Measurements from ENCODE around the gene XRCC5. TPM values are rescaled to one million over a fixed set of nuclear protein-coding genes. Genes with fewer than 3 reads are reported as not detected.

The XRCC5 gene
- total RNA-seq, 8 experiments from 2014 or later: 203 to 388 (median 245) TPM

GRCh38 chr2:216098421-216099334 lies 10.5 kb upstream of the XRCC5 start:
- 43 to 100% (median 86%) methylated on average over 1 to 8 of the region's 9 CpGs; no CpG with 5 or more reads in 1 of the 10 experiments for WGBS, 10 experiments
- Histone ChIP-seq H3K4me3 (no peak overlapping the region), H3K27ac (no peak overlapping the region), H3K4me1 (replicated peaks in 1 of 2) (no peaks in the 10 kb centered on the region)
- in situ Hi-C loops (cut with MboI; ENCODE audit: low pct_unique_long_range_greater_than_20kb in 2 of 9, low sequenced_read_pairs in 9 of 9, unreplicated experiment in 9 of 9): no loop called here
- ATAC-seq (replicated peaks in 6 of 8): no peak

- in situ Hi-C loops (cut with MboI; ENCODE audit: low pct_unique_long_range_greater_than_20kb in 2 of 9, low sequenced_read_pairs in 9 of 9, unreplicated experiment in 9 of 9): no loop called here
- H3K4me1 ChIP-seq (replicated peaks in 1 of 2): peaks cover 10% of the 10 kb centered on the region in 2 donors
- no peak for ATAC-seq (replicated peaks in 6 of 8)
- H3K27ac ChIP-seq: no peak overlapping the region
- WGBS, 10 experiments: 66 to 100% (median 100%) methylated on average over 1 to 4 of the region's 4 CpGs
- H3K4me3 ChIP-seq: no peak overlapping the region
Observed at GRCh38 chr2:216101109-216101508, 8.0 kb upstream of the XRCC5 start.

GRCh38 chr2:216103213-216103612 lies 5.9 kb upstream of the XRCC5 start:
- Histone ChIP-seq H3K4me1 (replicated peaks in 1 of 2) (peaks cover 13 to 16% of the 10 kb centered on the region in 2 donors), H3K27ac (no peak overlapping the region), H3K4me3 (no peak overlapping the region)
- 0 to 100% (median 7%) methylated on average over 1 of the region's 1 CpG; no CpG with 5 or more reads in 4 of the 10 experiments for WGBS, 10 experiments
- in situ Hi-C loops (cut with MboI; ENCODE audit: low pct_unique_long_range_greater_than_20kb in 2 of 9, low sequenced_read_pairs in 9 of 9, unreplicated experiment in 9 of 9): no loop called here
- ATAC-seq (replicated peaks in 6 of 8): no peak

- ATAC-seq (replicated peaks in 6 of 8): no peak
- H3K27ac ChIP-seq: no peak overlapping the region
Observed at GRCh38 chr2:216104691-216105090, 4.5 kb upstream of the XRCC5 start.

GRCh38 chr2:216107320-216107719 lies 1.8 kb upstream of the XRCC5 start:
- ATAC-seq (replicated peaks in 6 of 8): peak in 3 of 8 experiments; percentile 1 to 2 (median 1)

More at GRCh38 chr2:216104691-216105090, 4.5 kb upstream of the XRCC5 start:
- Histone ChIP-seq H3K4me3 (no peak overlapping the region), H3K4me1 (replicated peaks in 1 of 2) (peaks cover 17 to 19% of the 10 kb centered on the region in 2 donors)
- WGBS, 10 experiments: 90% methylated on average over 2 of the region's 3 CpGs; no CpG with 5 or more reads in 9 of the 10 experiments
- in situ Hi-C loops (cut with MboI; ENCODE audit: low pct_unique_long_range_greater_than_20kb in 2 of 9, low sequenced_read_pairs in 9 of 9, unreplicated experiment in 9 of 9): no loop called here

GRCh38 chr2:216107760-216108159 lies 1.4 kb upstream of the XRCC5 start:
- ATAC-seq (replicated peaks in 6 of 8): peak in 5 of 8 experiments; percentile 37 to 63 (median 61)
- in situ Hi-C loops (cut with MboI; ENCODE audit: low pct_unique_long_range_greater_than_20kb in 2 of 9, low sequenced_read_pairs in 9 of 9, unreplicated experiment in 9 of 9): no loop called here

More at GRCh38 chr2:216107320-216107719, 1.8 kb upstream of the XRCC5 start:
- Histone ChIP-seq H3K4me3 (peak overlapping the region; percentile 13 to 93 (median 81)), H3K4me1 (replicated peaks in 1 of 2) (peaks cover 22 to 23% of the 10 kb centered on the region in 2 donors), H3K27ac (peak overlapping the region; percentile 34 to 60)
- in situ Hi-C loops (cut with MboI; ENCODE audit: low pct_unique_long_range_greater_than_20kb in 2 of 9, low sequenced_read_pairs in 9 of 9, unreplicated experiment in 9 of 9): no loop called here
- 32 to 100% (median 83%) methylated on average over 1 to 4 of the region's 8 CpGs; no CpG with 5 or more reads in 3 of the 10 experiments for WGBS, 10 experiments

GRCh38 chr2:216108310-216108966 lies 710 bp upstream of the XRCC5 start:
- 0 to 65% (median 17%) methylated on average over 2 to 5 of the region's 6 CpGs; no CpG with 5 or more reads in 2 of the 10 experiments for WGBS, 10 experiments
- peak in 7 of 8 experiments; percentile 2 to 60 (median 37) for ATAC-seq (replicated peaks in 6 of 8)
- in situ Hi-C loops (cut with MboI; ENCODE audit: low pct_unique_long_range_greater_than_20kb in 2 of 9, low sequenced_read_pairs in 9 of 9, unreplicated experiment in 9 of 9): no loop called here
- Histone ChIP-seq H3K4me3 (peak overlapping the region; percentile 34 to 93 (median 81)), H3K4me1 (replicated peaks in 1 of 2) (peaks cover 22 to 23% of the 10 kb centered on the region in 2 donors), H3K27ac (peak overlapping the region; percentile 34 to 60)

More at GRCh38 chr2:216107760-216108159, 1.4 kb upstream of the XRCC5 start:
- peak overlapping the region; percentile 13 to 93 (median 81) for H3K4me3 ChIP-seq
- H3K27ac ChIP-seq: peak overlapping the region; percentile 34 to 60
- peaks cover 22 to 23% of the 10 kb centered on the region in 2 donors for H3K4me1 ChIP-seq (replicated peaks in 1 of 2)
- 0 to 60% (median 18%) methylated on average over 2 to 13 of the region's 13 CpGs; no CpG with 5 or more reads in 2 of the 10 experiments for WGBS, 10 experiments

- in situ Hi-C loops (cut with MboI; ENCODE audit: low pct_unique_long_range_greater_than_20kb in 2 of 9, low sequenced_read_pairs in 9 of 9, unreplicated experiment in 9 of 9): no loop called here
- WGBS, 10 experiments: 0 to 10% (median 2%) methylated on average over 2 to 10 of the region's 10 CpGs
- Histone ChIP-seq H3K4me1 (replicated peaks in 1 of 2) (peaks cover 23 to 25% of the 10 kb centered on the region in 2 donors), H3K27ac (peak overlapping the region; percentile 86 to 89), H3K4me3 (peak overlapping the region; percentile 77 to 93 (median 85))
- ATAC-seq (replicated peaks in 6 of 8): peak in 3 of 8 experiments; percentile 4 to 10 (median 9)
Observed at GRCh38 chr2:216109962-216110614, 940 bp downstream of the XRCC5 start.

GRCh38 chr2:216110620-216111019 lies 1.5 kb downstream of the XRCC5 start:
- in situ Hi-C loops (cut with MboI; ENCODE audit: low pct_unique_long_range_greater_than_20kb in 2 of 9, low sequenced_read_pairs in 9 of 9, unreplicated experiment in 9 of 9): no loop called here
- Histone ChIP-seq H3K27ac (no peak overlapping the region), H3K4me3 (peak overlapping the region; percentile 77 to 93 (median 85)), H3K4me1 (replicated peaks in 1 of 2) (peaks cover 18 to 24% of the 10 kb centered on the region in 2 donors)
- ATAC-seq (replicated peaks in 6 of 8): no peak
- whole genome bisulfite sequencing, 10 experiments: 0% methylated on average over 1 of the region's 1 CpG; no CpG with 5 or more reads in 1 of the 10 experiments

GRCh38 chr2:216111122-216111521 lies 2.0 kb downstream of the XRCC5 start:
- in situ Hi-C loops (cut with MboI; ENCODE audit: low pct_unique_long_range_greater_than_20kb in 2 of 9, low sequenced_read_pairs in 9 of 9, unreplicated experiment in 9 of 9): no loop called here
- no peak for ATAC-seq (replicated peaks in 6 of 8)
- H3K4me3 ChIP-seq: no peak overlapping the region
- H3K27ac ChIP-seq: no peak overlapping the region
- 56 to 100% (median 88%) methylated on average over 2 to 7 of the region's 7 CpGs for WGBS, 10 experiments
- H3K4me1 ChIP-seq (replicated peaks in 1 of 2): peaks cover 22 to 27% of the 10 kb centered on the region in 2 donors

GRCh38 chr2:216112926-216113325 lies 3.8 kb downstream of the XRCC5 start:
- H3K4me1 ChIP-seq (replicated peaks in 1 of 2): peaks cover 29 to 39% of the 10 kb centered on the region in 2 donors
- no peak overlapping the region for H3K27ac ChIP-seq
- no peak for ATAC-seq (replicated peaks in 6 of 8)
- WGBS, 10 experiments: 61 to 96% (median 83%) methylated on average over 1 to 4 of the region's 4 CpGs; no CpG with 5 or more reads in 1 of the 10 experiments
- no peak overlapping the region for H3K4me3 ChIP-seq
- in situ Hi-C loops (cut with MboI; ENCODE audit: low pct_unique_long_range_greater_than_20kb in 2 of 9, low sequenced_read_pairs in 9 of 9, unreplicated experiment in 9 of 9): no loop called here

- ATAC-seq (replicated peaks in 6 of 8): no peak
- H3K4me1 ChIP-seq (replicated peaks in 1 of 2): peaks cover 23 to 33% of the 10 kb centered on the region in 2 donors
- no peak overlapping the region for H3K27ac ChIP-seq
- 50 to 100% (median 90%) methylated on average over 1 to 3 of the region's 3 CpGs; no CpG with 5 or more reads in 3 of the 10 experiments for WGBS, 10 experiments
- no peak overlapping the region for H3K4me3 ChIP-seq
- in situ Hi-C loops (cut with MboI; ENCODE audit: low pct_unique_long_range_greater_than_20kb in 2 of 9, low sequenced_read_pairs in 9 of 9, unreplicated experiment in 9 of 9): no loop called here
Observed at GRCh38 chr2:216113572-216113971, 4.4 kb downstream of the XRCC5 start.
